K562 (cell line): Measurements from ENCODE around the gene NSF. TPM values are rescaled to one million over a fixed set of nuclear protein-coding genes. Genes with fewer than 3 reads are reported as not detected.

ENCODE experiments used
- ATAC-seq: fragments of 200-7000 bp; cut with Tn5 transposase; 3 replicates; pipeline ENCODE4 v1.9.1; 2020; ENCODE audit warnings: moderate library complexity
- BruUV-seq: library from RNA; stranded (reverse); fragments of 400-500 nt; replicated peaks from 2 replicates; lab custom pipeline; 2021; lab: Mats Ljungman, UMichigan
- CTCF ChIA-PET: fragments of 300-600 bp; formaldehyde crosslinking; extraction: SDS; loops from one replicate; lab custom pipeline; 2021; ENCODE audit warnings: low intra/inter-chr PET ratio; lab: Yijun Ruan, JAX
- POLR2A ChIA-PET: fragments of 300-600, 350-650 bp; sonication (Branson Sonifier 250); formaldehyde crosslinking; extraction: SDS; loops from one replicate; lab custom pipeline; 2021; ENCODE audit warnings: antibody characterized with exemption, inconsistent platforms; lab: Yijun Ruan, JAX
- DNase-seq, 4 experiments: peaks; one replicate each; pipeline versions ENCODE4 v3.0.0 to v3.0.0-alpha.2; 2011 to 2018; ENCODE audit warnings: low spot score in 3 of 4, mixed read lengths in 3 of 4; ENCODE audit errors: extremely low read depth in 1 of 4
- FAIRE-seq: peaks from 2 replicates; lab custom pipeline; 2011; peaks lifted over from hg19 to GRCh38; lab: Jason Lieb, UNC
- H2AFZ ChIP-seq: 2 replicates; pipeline ENCODE4 v1.6.0; 2011; ENCODE audit warnings: low read depth, low read length, control low read depth, inconsistent platforms
- H3K27ac ChIP-seq: fragments of 200-600 bp; 3 replicates; pipeline ENCODE4 v1.8.0; 2011; ENCODE audit warnings: low read depth, mild to moderate bottlenecking, control low read depth, inconsistent platforms, low read length, moderate library complexity, mixed read lengths; ENCODE audit errors: extremely low read depth
- H3K27me3 ChIP-seq, 2 experiments: fragments of 300-600 bp in 1 of 2; 2 replicates in 1 of 2; 3 replicates in 1 of 2; pipeline versions ENCODE4 v1.6.0 to v1.8.0; 2011; ENCODE audit warnings: inconsistent platforms in 2 of 2, low read length in 2 of 2, mild to moderate bottlenecking in 1 of 2, mixed read lengths in 1 of 2, moderate library complexity in 1 of 2; ENCODE audit not compliant: control insufficient read depth in 2 of 2, insufficient read depth in 2 of 2
- H3K36me3 ChIP-seq: fragments of 300-600 bp; 3 replicates; pipeline ENCODE4 v1.8.0; 2011; ENCODE audit warnings: mild to moderate bottlenecking, low read length, inconsistent platforms; ENCODE audit not compliant: control insufficient read depth, insufficient read depth
- H3K4me1 ChIP-seq, 2 experiments: fragments of 200-600 bp in 1 of 2; replicated peaks in 1 of 2; 2 replicates in 1 of 2; 3 replicates in 1 of 2; pipeline versions ENCODE4 v1.5.1 to v1.8.0; 2011; ENCODE audit warnings: inconsistent platforms in 2 of 2, low read length in 2 of 2, mild to moderate bottlenecking in 1 of 2, mixed read lengths in 1 of 2, moderate library complexity in 1 of 2; ENCODE audit not compliant: control insufficient read depth in 2 of 2, insufficient read depth in 2 of 2
- H3K4me2 ChIP-seq: 2 replicates; pipeline ENCODE4 v1.6.1; 2011; ENCODE audit warnings: low read length, control low read depth, inconsistent platforms, mixed read lengths; ENCODE audit not compliant: insufficient read depth
- H3K4me3 ChIP-seq: fragments of 200-600 bp; sonication (generic), shearing (Covaris generic); 2 replicates; pipeline ENCODE4 v1.5.1; 2016; ENCODE audit warnings: control low read depth, inconsistent platforms
- H3K79me2 ChIP-seq: fragments of 200-600 bp; 3 replicates; pipeline ENCODE4 v1.8.0; 2011; ENCODE audit warnings: low read length, inconsistent platforms; ENCODE audit not compliant: control insufficient read depth, insufficient read depth
- H3K9ac ChIP-seq, 2 experiments: 2 replicates each; pipeline versions ENCODE4 v1.6.0 to v1.6.1; 2011; ENCODE audit warnings: low read depth in 2 of 2, low read length in 2 of 2, control low read depth in 1 of 2, inconsistent platforms in 1 of 2, mild to moderate bottlenecking in 1 of 2, mixed read lengths in 1 of 2; ENCODE audit not compliant: insufficient read depth in 1 of 2
- H3K9me1 ChIP-seq: one replicate; pipeline ENCODE4 v1.6.0; 2011; ENCODE audit warnings: inconsistent platforms, mild to moderate bottlenecking, low read length, moderate library complexity; ENCODE audit not compliant: control insufficient read depth, insufficient read depth
- H3K9me3 ChIP-seq: replicated peaks from 2 replicates; pipeline ENCODE4 v1.5.1; 2011; ENCODE audit warnings: low read depth, low read length, inconsistent platforms; ENCODE audit not compliant: control insufficient read depth, insufficient read depth
- H4K20me1 ChIP-seq: replicated peaks from 2 replicates; pipeline ENCODE4 v1.6.1; 2011; ENCODE audit warnings: low read length, inconsistent platforms, mixed read lengths; ENCODE audit not compliant: control insufficient read depth, insufficient read depth
- E4F1 ChIP-seq: fragments of 250-450 bp; sonication (Bioruptor Pico); IDR thresholded peaks from 2 replicates; pipeline ENCODE4 v1.5.0; 2021; ENCODE audit warnings: mild to moderate bottlenecking, borderline replicate concordance
- ELF1 ChIP-seq: fragments of 200-800 bp; sonication (Bioruptor generic); IDR thresholded peaks from 2 replicates; pipeline ENCODE4 v1.6.1; 2016; ENCODE audit warnings: missing genetic modification characterization, missing compliant biosample characterization
- FUS ChIP-seq: fragments of 200-400 bp; formaldehyde crosslinking; optimal IDR thresholded peaks from 2 replicates; pipeline ENCODE3; 2017; ENCODE audit warnings: low read depth, low read length
- HOMEZ ChIP-seq: fragments of 250-450 bp; sonication (Bioruptor Pico); IDR thresholded peaks from 2 replicates; pipeline ENCODE4 v1.4.0; 2020; ENCODE audit warnings: mild to moderate bottlenecking, moderate library complexity
- PYGO2 ChIP-seq: fragments of 450-650 bp; IDR thresholded peaks from 2 replicates; pipeline ENCODE4 v1.6.1; 2016; ENCODE audit warnings: mild to moderate bottlenecking, missing genetic modification characterization, moderate library complexity, missing compliant biosample characterization
- RHOXF2B ChIP-seq: fragments of 250-450 bp; sonication (Bioruptor Pico); conservative IDR thresholded peaks from 2 replicates; pipeline ENCODE4 v1.5.1; 2021
- TEAD4 ChIP-seq, 2 experiments: sonication (generic) in 1 of 2; formaldehyde crosslinking in 1 of 2; IDR thresholded peaks; 2 replicates each; pipeline versions ENCODE4 v1.6.1 to v1.8.0; 2012 to 2022; ENCODE audit warnings: borderline replicate concordance in 1 of 2, inconsistent platforms in 1 of 2, low read length in 1 of 2, mild to moderate bottlenecking in 1 of 2, missing genetic modification reagents in 1 of 2
- U2AF1 ChIP-seq: fragments of 200-400 bp; formaldehyde crosslinking; optimal IDR thresholded peaks from 2 replicates; pipeline ENCODE3; 2017; ENCODE audit warnings: mild to moderate bottlenecking, low read depth, low read length, moderate library complexity
- ZBTB12 ChIP-seq: fragments of 250-450 bp; sonication (Bioruptor Pico); IDR thresholded peaks from 2 replicates; pipeline ENCODE4 v1.4.0; 2020
- ZBTB7A ChIP-seq: IDR thresholded peaks from 2 replicates; pipeline ENCODE4 v1.6.1; 2011; ENCODE audit warnings: low read depth, mild to moderate bottlenecking, low read length, moderate library complexity, borderline replicate concordance; ENCODE audit not compliant: control insufficient read depth
- ZNF263 ChIP-seq: sonication (generic); formaldehyde crosslinking; IDR thresholded peaks from 2 replicates; pipeline ENCODE4 v1.8.0; 2022; ENCODE audit warnings: mild to moderate bottlenecking, missing genetic modification reagents, borderline replicate concordance
- ZNF354B ChIP-seq: fragments of 250-450 bp; sonication (Bioruptor Pico); IDR thresholded peaks from 2 replicates; pipeline ENCODE4 v1.4.0; 2020
- WGBS: fragments of 100-300 bp; shearing (Covaris generic); methylation state at CpG from one replicate; pipeline ENCODE4 v1.1.6; 2016; ENCODE audit warnings: low coverage, mixed read lengths; ENCODE audit not compliant: insufficient coverage; ENCODE audit errors: missing lambda C conversion rate; 5-methylcytosine and 5-hydroxymethylcytosine counted together
- in situ Hi-C: fragments of 300-500 bp; cut with MboI; formaldehyde crosslinking; loops from 4 replicates; pipeline ENCODE4 v1.15.0; 2018; ENCODE audit warnings: inconsistent platforms, mixed read lengths
- intact Hi-C: fragments of 100-400 bp; cut with micrococcal nuclease; formaldehyde crosslinking; loops from 2 replicates; pipeline ENCODE4 v1.14.2; 2022
- polyA plus RNA-seq, 8 experiments: library from polyadenylated mRNA; depleted of rRNA in 4 of 8; stranded (reverse) in 5 of 8; unstranded in 3 of 8; fragments of >200 nt; fragmentation: Nextera tagmentation in 2 of 8; fragmentation: Illumina TruSeq in 1 of 8; extraction: Ambion mirVana in 2 of 8; extraction: Trizol in 1 of 8; gene quantifications; 2 replicates each; pipeline versions ENCODE4 v1.2.1 to v1.2.3, GENCODE V29; 2011 to 2014; ENCODE audit warnings: inconsistent platforms in 1 of 8, missing spikeins in 1 of 8
- total RNA-seq, 7 experiments: library from RNA; depleted of rRNA in 6 of 7; stranded (reverse); fragments of >200 nt in 6 of 7; fragmentation: Illumina TruSeq in 2 of 7; extraction: Trizol in 2 of 7; gene quantifications; 2 replicates each; pipeline versions ENCODE4 v1.2.1 to v1.2.3, GENCODE V29; 2011 to 2021; ENCODE audit warnings: low replicate concordance in 1 of 7

NSF gene
- total and polyA plus RNA-seq, 9 of the 15 experiments (the other 6 are each of a cell fraction or from before 2014, with no cell fraction given) = 16.7 to 39.8 (median 36.7) TPM

GRCh38 chr17:46802800-46803199, 212.3 kb downstream of the NSF start (continued):
- no peak for TF ChIP-seq HOMEZ (CRISPR knock-in tag)

- no TSS peak for BruUV-seq
- FAIRE-seq (no peak), ATAC-seq (no peak), DNase-seq (no peak)
- H3K27me3 ChIP-seq = no peaks in the 10 kb centered on the region
- ChIA-PET POLR2A (interaction anchor here (0.6 to 1.1 kb wide), 3 partner anchors 9 to 17 kb away, joined by 3 read pairs; no protein-coding TSS in a partner anchor), CTCF (no interaction called here)
- in situ Hi-C loops = loop anchor here (25.0 kb wide), 1 partner anchor 1216 kb away; no protein-coding TSS in a partner anchor
- H2AFZ ChIP-seq = no peak overlapping the region
- no peaks in the 10 kb centered on the region for H3K36me3 ChIP-seq
- no peaks in the 10 kb centered on the region for H3K79me2 ChIP-seq
- no peak overlapping the region for H3K4me3 ChIP-seq
- no peak overlapping the region for H3K27ac ChIP-seq
- H3K4me1 ChIP-seq = peaks cover 2 to 8% of the 10 kb centered on the region in 2 experiments; a peak in 4 of 5 replicates
- intact Hi-C loops = no loop called here
- H3K9ac ChIP-seq = peak overlapping the region in 1 of 2 experiments; percentile 57; a peak in 1 of 4 replicates
- H4K20me1 ChIP-seq = no peaks in the 10 kb centered on the region
- WGBS = 61% methylated on average over 5 of the region's 5 CpGs
- no peak overlapping the region for H3K4me2 ChIP-seq
- H3K9me1 ChIP-seq = no peaks in the 10 kb centered on the region
- peaks cover 3% of the 10 kb centered on the region; the same call in 1 of the 2 replicates for H3K9me3 ChIP-seq
- TF ChIP-seq TEAD4 (IDR thresholded peaks at IDR 0.05; ENCODE audit: low read length) (no peak), TEAD4 (CRISPR knock-in tag; IDR thresholded peaks at IDR 0.05; ENCODE audit: borderline replicate concordance) (no peak), FUS (no peak), U2AF1 (no peak), ELF1 (no peak), ZBTB7A (no peak), E4F1 (CRISPR knock-in tag) (no peak), PYGO2 (tag) (no peak), ZNF263 (CRISPR knock-in tag) (no peak), ZBTB12 (no peak), ZNF354B (no peak), RHOXF2B (CRISPR knock-in tag) (no peak)
These were observed 213.1 kb downstream of the NSF start for GRCh38 chr17:46803544-46803943.
